GM21423 (cell line): ENCODE data around the gene APOBEC4.
A peak's percentile ranks its signal among the peaks of the same experiment; 100 is the strongest.
"Not testable (repeated sequence)": the region's sequence is repeated elsewhere in the genome, so short reads cannot be mapped to it uniquely, and the experiment has no call there.

Source experiments
- ATAC-seq: cut with Tn5 transposase; IDR thresholded peaks from one replicate; pipeline ENCODE4 v1.9.1; 2021; ENCODE audit warnings: mild to moderate bottlenecking, moderate library complexity; ENCODE audit not compliant: unreplicated experiment

The APOBEC4 gene, protein sequence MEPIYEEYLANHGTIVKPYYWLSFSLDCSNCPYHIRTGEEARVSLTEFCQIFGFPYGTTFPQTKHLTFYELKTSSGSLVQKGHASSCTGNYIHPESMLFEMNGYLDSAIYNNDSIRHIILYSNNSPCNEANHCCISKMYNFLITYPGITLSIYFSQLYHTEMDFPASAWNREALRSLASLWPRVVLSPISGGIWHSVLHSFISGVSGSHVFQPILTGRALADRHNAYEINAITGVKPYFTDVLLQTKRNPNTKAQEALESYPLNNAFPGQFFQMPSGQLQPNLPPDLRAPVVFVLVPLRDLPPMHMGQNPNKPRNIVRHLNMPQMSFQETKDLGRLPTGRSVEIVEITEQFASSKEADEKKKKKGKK

GRCh38 chr1:183652547-183653461, at the start of gene APOBEC4:
Gene APOBEC4 (minus strand): TSS chr1:183653316. CDS start chr1:183648781, 4,535 bp downstream.
- no peak for ATAC-seq

GRCh38 chr1:183702813-183703198, 49.7 kb upstream of the APOBEC4 start:
- ATAC-seq = no peak

GRCh38 chr1:183702087-183702812, 49.1 kb upstream of the APOBEC4 start:
- no peak for ATAC-seq

- ATAC-seq = no peak
Observed at GRCh38 chr1:183699616-183700160, 46.6 kb upstream of the APOBEC4 start.

DNA sequence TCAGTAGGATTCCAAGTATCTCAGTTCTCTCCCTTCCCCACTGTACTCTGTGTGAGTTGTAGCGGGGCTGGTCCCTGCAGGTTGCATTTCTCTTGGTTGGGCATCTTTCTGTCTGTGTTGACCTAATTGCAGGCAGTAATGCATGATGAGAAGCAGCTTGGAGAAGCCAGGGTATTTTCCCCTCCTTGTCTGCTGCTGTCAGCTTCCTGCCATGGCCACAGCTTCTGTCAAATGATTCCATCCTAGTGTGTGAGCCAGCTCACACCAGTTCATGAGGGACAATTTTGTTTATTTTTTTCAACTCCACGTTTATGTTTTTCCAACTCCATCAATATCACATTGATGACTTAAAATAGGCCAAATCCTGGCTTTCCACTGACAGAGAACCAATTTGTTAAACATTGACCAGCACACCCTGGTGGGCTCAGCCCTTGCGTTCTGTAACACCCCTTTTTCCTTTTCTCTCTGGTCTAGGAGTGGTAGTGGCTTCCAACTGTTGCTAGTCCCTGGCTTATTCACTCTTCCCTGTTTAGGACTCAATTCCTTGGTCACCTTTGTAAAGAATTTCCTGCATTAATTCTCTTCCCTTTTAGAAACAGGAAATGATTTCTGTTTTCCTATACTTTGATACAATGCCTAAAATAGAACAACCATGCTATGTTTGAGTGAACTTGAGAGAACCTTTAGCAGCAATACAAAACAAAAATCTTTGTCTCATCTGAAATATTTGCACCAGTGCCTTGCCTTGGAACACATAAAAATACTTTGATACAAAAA, 44.9 kb upstream of the APOBEC4 start:
- ATAC-seq = no peak

GRCh38 chr1:183696981-183697380, 43.9 kb upstream of the APOBEC4 start:
- no peak for ATAC-seq

- no peak for ATAC-seq
Observed at GRCh38 chr1:183694755-183695154, 41.6 kb upstream of the APOBEC4 start.

DNA sequence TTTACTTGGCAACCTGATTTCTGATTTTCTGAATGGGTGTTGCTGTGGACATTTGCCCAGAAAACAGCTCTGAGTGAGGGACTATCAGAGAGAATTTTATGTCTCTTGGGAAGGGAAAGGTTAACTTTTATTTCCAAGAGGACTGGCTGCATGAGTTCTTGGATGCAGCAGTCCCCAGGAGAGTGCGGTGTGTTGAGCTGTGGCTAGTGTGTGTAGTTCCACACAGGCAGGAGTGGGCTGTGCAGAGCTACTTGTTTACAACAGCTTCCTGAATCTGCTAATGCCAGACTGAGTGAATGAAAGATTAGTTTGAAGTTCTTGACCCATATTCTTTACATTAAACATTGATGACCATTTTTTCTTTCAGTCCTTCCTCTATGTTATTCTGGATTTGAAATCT, 41.0 kb upstream of the APOBEC4 start:
- no peak for ATAC-seq

DNA sequence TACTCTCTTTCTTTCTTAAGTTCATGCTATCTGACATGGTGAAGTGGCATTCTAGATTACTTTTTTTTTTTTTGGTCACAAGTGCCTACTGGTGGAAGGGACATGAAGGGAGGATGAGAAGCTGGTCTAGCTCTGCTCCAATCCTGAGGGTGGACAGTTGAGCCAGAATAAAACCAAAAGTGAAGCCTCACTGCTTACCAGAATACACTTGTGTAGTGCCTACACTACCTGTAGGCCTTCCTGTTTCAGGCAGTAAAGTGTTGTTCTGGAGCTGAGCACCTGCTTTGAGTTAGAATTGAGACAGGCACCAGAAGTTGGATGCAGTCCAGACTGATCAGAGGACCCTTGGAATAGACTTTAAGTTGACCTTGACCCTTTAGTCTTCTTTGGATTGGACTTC, 40.4 kb upstream of the APOBEC4 start:
- no peak for ATAC-seq

DNA sequence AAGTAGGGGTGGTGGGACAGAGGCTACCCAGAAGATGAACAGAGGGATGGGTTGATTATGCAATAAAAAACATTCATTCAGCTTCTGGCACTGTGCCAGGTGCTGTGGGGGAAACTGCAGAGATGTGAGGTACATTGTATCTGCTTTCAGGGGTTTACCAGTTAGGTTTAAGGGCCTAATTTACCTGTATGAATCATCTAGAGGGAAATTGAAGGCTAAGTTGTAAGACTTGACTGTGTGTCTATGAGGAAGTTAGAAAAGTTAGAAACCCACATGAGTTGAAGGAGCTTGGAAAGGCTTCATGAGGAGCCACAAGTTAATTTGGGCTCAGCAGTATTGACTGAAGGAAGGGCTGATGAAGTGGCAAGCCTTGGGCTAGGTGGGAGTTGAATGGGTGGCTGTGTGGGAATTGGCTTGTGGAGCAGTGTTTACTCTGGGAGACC, 36.7 kb upstream of the APOBEC4 start:
- peak; percentile 76 for ATAC-seq

DNA sequence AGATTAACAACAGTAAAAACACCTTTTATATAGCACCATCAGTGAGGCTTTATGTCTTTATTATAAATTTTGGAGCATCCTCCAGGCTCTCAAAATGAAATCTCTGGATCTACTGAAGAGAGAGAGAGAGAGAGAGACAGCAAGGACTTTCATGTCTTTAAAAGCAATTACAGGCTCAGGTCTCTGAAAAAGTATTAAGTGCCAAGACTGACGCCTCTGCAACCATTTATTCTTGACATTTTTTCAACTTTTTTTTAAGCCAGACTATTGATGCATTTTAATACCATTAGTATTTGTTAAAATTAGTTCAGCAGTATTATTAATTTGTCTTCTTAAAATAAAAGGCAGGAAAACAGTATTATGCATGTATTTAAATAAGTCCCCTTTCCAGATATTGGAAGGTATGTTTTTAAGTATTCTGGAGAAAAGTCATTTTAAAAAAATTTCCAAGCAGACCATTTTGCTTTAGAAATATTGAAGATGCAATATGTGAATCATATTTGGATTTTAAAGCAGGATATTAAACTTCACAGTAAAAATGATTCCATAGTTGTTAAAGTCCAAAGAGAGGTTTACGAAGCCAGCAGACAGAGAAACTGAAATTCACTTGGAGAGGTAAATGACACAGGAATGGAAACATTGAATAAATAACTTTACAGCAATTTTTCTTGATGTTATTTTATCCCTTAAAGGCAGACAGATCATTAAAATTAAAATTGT, 35.4 kb upstream of the APOBEC4 start:
- no peak for ATAC-seq

- no peak for ATAC-seq
Observed at GRCh38 chr1:183687546-183688304, 34.6 kb upstream of the APOBEC4 start.

- no peak for ATAC-seq
Observed at GRCh38 chr1:183686229-183686628, 33.1 kb upstream of the APOBEC4 start.

DNA sequence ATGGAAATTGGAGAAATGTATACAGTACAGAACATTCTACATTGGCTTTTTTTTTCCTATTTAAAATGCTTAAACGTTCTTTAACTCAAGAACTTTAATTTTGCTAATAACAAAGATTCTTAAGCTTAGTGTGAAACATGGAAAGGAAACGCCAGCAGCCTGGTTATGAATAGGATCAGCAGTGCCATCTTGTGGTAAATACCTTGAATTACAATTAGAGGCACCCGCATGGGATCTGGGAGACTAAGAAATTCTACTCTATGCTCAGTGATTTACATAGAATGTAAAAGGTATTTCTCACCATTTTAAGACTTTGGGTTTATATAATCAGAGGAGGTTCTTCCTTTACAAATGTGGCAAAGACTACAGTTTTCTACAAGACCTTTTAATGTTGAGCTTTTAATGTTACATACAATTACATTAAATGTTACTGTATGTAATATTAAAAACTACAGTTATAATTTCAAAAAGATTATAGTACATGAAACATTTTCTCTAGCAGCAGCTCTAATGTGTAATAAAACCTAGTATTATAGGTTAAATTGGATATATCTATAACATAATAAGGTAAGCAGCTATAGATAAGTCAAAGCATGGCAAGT, 32.1 kb upstream of the APOBEC4 start:
- ATAC-seq = no peak

- not testable (repeated sequence) for ATAC-seq
Observed at GRCh38 chr1:183679363-183679762, 26.2 kb upstream of the APOBEC4 start.

DNA sequence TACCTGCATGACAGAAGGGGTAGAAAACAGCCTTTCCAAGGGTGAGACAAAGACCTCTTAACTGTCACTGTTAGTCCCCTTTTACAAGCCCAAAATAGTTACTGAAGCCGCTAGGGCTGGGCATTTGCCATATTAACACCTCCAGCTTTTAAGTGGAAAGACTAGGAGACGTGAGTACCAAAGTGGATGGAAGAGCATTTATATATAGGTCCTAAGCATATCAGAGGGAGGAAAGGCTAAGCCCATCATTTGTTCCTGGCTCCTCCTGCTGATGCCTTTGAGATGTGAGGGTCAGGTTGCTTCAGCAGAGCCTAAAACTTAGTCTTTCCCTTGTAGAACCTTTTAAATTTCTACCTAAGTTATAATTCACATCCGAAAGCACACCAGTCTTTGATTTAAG, 25.7 kb upstream of the APOBEC4 start:
- no peak for ATAC-seq

DNA sequence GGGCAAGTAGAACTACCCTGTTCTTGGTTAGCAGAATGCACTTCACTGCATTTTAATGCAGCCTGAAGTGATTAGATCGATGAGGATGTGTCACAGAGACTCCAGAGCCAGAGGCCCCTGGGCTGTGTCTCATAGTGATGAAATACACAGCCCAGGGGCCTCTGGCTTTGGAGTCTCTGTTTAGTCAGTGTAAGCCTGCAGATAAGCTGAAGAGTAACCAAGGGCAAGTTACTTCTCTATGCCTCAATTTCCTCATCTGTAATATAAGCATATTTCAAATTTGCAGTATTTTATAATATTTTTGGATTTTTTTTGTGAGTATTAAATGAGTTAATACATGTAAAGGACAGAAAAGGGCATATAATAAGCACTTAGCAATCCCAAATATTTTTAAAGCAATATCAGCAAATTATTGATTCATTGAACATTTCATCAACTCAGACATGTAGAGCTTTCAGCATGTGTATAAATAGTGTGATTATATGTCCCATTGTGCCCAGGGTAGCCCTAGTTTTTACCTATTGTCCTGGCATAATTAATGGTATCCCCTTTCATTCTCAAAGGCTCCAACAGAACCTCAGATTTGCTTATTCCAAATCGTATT, 23.6 kb upstream of the APOBEC4 start:
- ATAC-seq = no peak
